ENCODE results near the gene SLC39A11. TPM values are rescaled to one million over a fixed set of nuclear protein-coding genes. Genes with fewer than 3 reads are reported as not detected.

The SLC39A11 gene
- total and polyA plus RNA-seq, 2 donors, result 9.4 to 23.8 TPM

DNA sequence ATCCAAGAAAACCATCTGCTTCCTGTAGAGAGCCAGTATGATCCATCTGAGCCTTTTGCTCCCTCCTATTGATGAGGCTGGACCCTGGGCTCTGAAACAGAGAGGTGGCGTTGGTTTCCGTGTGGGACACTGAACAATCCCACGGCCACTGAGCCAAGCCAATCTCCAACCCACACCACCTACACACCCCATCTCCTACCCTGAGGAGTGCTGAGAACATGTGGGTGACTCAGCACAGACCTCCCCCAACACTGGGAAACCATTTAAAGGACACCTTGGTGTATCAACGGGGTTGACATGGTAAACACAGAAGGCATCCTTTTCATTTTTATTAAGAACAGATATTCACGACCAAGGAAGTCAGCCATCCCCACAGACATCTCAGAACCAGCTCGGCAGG, 332.1 kb downstream of the SLC39A11 start:
- H3K4me3 ChIP-seq (ENCODE audit: low read depth, low read length), result no peak overlapping the region
- 93% methylated on average over 6 of the region's 6 CpGs for WGBS
- no peak overlapping the region for H3K27ac ChIP-seq (ENCODE audit: low read depth)

DNA sequence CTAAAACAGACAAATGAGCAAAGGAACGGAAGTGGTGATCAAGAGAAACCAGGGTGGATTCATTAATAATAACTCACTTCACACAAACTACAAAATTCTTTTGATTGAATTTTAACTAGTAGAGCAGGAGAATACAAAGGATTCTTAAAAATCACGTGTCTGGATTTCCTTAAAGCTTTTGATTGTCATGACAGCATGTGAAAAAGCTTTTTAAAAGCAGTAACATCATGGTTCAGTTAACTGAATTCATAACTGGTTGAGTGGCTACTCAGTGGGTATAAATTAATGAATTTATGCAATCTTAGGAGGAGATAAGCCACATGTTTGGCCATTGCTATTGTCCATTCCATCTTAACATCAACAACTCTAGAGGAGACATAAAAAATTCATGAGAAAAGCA, 333.2 kb downstream of the SLC39A11 start:
- Histone ChIP-seq H3K4me1 (ENCODE audit: insufficient read depth) (no peaks in the 10 kb centered on the region), H3K27ac (ENCODE audit: low read depth) (no peak overlapping the region), H3K36me3 (ENCODE audit: insufficient read depth) (no peaks in the 10 kb centered on the region), H3K4me3 (ENCODE audit: low read depth, low read length) (no peak overlapping the region)
- 82% methylated on average over 2 of the region's 2 CpGs for WGBS
- DNase-seq (ENCODE audit: extremely low spot score), result no peak

More for the DNA sequence above, 332.1 kb downstream of the SLC39A11 start:
- Histone ChIP-seq H3K4me1 (ENCODE audit: insufficient read depth) (no peaks in the 10 kb centered on the region), H3K36me3 (ENCODE audit: insufficient read depth) (no peaks in the 10 kb centered on the region)
- DNase-seq (ENCODE audit: extremely low spot score), result no peak

DNA sequence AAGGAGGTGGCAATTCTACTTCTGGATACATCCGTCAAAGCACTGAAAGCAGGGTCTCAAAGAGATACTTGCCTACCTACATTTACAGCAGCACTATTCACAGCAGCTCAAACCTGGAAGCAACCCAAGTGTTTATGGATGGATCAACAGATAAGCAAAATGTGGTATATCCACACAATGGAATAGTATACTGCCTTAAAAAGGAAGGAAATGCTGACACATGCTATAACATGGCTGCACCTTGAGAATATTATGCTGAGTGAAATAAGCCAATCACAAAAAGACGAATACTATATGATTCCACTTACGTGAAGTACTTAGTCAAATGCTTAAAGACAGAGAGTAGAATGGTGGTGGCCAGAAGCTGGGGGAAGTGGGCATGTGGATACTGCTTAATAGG, 336.2 kb downstream of the SLC39A11 start:
- 98% methylated on average over 3 of the region's 3 CpGs for WGBS
- no peaks in the 10 kb centered on the region for H3K4me1 ChIP-seq (ENCODE audit: insufficient read depth)

DNA sequence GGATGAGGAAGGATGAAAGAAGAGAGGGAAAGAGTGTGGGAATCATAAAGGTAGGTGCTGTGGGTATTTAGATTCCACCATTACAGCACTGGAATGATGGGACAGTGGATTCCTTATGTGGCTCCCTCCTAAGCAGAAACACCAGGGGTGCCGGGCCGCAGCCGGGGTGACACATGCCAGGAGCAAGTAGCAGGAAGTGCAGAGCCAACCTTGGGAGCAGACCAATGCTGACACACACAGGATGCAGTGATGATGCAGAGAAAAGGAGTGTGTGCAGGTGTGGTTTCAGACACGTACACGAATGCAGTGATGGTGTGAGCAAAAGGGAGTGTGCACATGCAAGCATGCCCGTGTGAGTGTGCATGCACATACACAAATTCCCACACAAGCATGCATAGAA, 338.0 kb downstream of the SLC39A11 start:
- Histone ChIP-seq H3K36me3 (ENCODE audit: insufficient read depth) (no peaks in the 10 kb centered on the region), H3K4me3 (ENCODE audit: low read depth, low read length) (no peak overlapping the region), H3K27ac (ENCODE audit: low read depth) (no peak overlapping the region), H3K4me1 (ENCODE audit: insufficient read depth) (no peaks in the 10 kb centered on the region)
- 85% methylated on average over 6 of the region's 6 CpGs for WGBS
- DNase-seq (ENCODE audit: extremely low spot score), result no peak

More for the DNA sequence above, 336.2 kb downstream of the SLC39A11 start:
- no peak for DNase-seq (ENCODE audit: extremely low spot score)
- Histone ChIP-seq H3K4me3 (ENCODE audit: low read depth, low read length) (no peak overlapping the region), H3K27ac (ENCODE audit: low read depth) (no peak overlapping the region), H3K36me3 (ENCODE audit: insufficient read depth) (no peaks in the 10 kb centered on the region)

DNA sequence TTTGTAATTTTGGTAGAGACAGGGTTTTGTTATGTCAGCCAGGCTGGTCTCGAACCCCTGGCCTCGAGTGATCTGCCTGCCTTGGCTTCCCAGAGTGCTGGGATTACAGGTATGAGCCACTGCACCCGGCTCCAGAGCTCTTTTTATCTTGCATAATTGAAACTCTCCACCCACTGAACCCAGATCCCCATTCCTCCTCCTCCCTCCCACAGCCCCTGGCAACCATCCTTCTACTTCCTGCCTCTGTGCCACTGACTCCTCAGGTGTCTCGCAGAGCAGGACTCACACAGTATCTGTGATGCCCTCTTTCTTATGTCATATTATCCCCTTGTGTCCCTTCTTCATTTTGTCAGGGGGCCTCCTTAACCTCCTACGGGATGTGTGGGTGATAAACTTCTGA, 340.7 kb downstream of the SLC39A11 start:
- no peaks in the 10 kb centered on the region for H3K4me1 ChIP-seq (ENCODE audit: insufficient read depth)
- no peak overlapping the region for H3K27ac ChIP-seq (ENCODE audit: low read depth)
- WGBS, result 71% methylated on average over 5 of the region's 5 CpGs
- no peaks in the 10 kb centered on the region for H3K36me3 ChIP-seq (ENCODE audit: insufficient read depth)
- no peak for DNase-seq (ENCODE audit: extremely low spot score)
- H3K4me3 ChIP-seq (ENCODE audit: low read depth, low read length), result no peak overlapping the region

DNA sequence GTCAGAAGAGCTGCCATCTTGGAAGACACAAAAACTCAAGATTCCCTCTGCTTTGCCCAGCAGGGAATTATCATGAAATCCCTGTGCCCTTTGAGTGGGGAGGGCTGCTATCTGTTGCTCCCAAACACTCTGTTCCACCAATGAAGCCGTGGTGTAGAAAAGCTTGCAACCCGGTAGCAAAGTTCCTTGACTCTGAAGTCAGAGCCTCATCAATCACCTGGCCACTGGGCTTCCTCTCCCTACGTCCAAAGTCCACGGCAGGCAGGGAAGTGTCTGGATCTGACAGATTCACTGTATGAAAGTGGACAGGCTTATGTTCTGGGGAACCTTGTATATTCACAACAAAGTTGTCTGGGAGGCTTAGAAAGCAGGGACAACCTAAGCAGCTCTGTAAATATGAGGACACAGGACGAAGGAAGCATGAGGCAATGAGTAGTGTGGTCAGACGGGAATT, 343.3 kb downstream of the SLC39A11 start:
- no peak for DNase-seq (ENCODE audit: extremely low spot score)
- 86% methylated on average over 6 of the region's 6 CpGs for WGBS
- Histone ChIP-seq H3K4me3 (ENCODE audit: low read depth, low read length) (no peak overlapping the region), H3K27ac (ENCODE audit: low read depth) (no peak overlapping the region), H3K36me3 (ENCODE audit: insufficient read depth) (no peaks in the 10 kb centered on the region), H3K4me1 (ENCODE audit: insufficient read depth) (no peaks in the 10 kb centered on the region)

DNA sequence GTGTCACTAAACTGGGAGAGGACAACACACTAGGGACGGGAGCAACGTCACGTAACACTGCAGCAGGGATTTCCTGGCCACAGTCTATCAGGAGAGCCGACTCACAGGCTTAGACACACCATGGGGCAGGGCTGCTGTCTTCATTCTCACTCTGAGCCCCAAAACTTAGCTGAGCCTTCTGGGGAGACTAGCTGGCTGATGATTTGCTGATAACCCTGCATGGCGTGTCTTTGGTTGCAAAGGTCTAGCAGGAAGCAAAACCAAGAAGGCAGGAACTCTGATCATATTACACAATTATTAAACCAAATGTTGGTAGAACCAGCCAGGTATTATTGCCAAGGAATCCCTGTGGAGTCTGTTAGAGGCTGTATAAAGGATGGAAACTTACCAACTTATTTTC, 345.0 kb downstream of the SLC39A11 start:
- DNase-seq (ENCODE audit: extremely low spot score), result no peak
- Histone ChIP-seq H3K4me1 (ENCODE audit: insufficient read depth) (no peaks in the 10 kb centered on the region), H3K36me3 (ENCODE audit: insufficient read depth) (no peaks in the 10 kb centered on the region), H3K4me3 (ENCODE audit: low read depth, low read length) (no peak overlapping the region), H3K27ac (ENCODE audit: low read depth) (no peak overlapping the region)
- WGBS, result 80% methylated on average over 5 of the region's 5 CpGs

DNA sequence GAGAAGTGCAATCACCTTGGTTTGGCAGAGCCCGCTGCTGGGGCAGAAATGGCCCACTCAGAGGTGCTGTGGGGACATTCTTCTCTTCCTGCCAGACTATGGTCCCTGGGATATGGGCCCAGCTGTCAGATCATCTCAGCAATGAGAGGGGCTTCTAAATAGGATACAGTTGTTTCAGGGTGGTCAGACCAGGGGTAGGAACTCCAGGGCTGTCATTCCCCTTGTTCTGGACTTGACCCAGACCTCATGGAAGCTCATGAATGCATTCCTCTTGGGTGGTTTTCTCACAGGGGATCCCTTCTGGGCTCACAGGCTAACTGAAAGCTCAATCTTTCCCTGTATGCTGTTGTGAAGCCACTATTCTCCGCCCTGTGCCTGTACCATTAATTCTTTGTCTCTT, 347.2 kb downstream of the SLC39A11 start:
- no peak overlapping the region for H3K27ac ChIP-seq (ENCODE audit: low read depth)
- 100% methylated on average over 2 of the region's 2 CpGs for WGBS
- DNase-seq (ENCODE audit: extremely low spot score), result no peak
- no peaks in the 10 kb centered on the region for H3K4me1 ChIP-seq (ENCODE audit: insufficient read depth)
- H3K4me3 ChIP-seq (ENCODE audit: low read depth, low read length), result no peak overlapping the region
- no peaks in the 10 kb centered on the region for H3K36me3 ChIP-seq (ENCODE audit: insufficient read depth)

DNA sequence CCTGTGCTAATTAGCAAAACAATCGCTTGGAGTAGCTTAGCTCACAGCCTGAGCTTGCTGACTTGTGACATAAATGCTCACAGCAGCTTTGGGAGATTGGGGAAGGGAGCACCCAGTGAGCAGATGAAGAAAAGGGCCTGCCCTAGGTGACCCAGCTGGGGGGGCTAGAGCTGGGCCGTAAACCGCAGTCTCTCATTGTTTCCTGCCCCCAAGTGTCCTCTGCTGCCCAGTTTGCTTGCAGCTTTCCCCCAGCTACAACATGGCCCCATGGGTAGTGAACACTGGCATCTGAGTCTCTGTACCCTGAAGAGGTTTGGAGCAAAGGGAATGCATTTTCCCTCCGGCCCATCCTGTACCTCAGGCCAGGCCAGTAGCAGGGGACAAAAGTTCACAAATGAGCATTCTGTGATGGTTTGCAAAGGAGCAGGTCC, 349.4 kb downstream of the SLC39A11 start:
- no peak for DNase-seq (ENCODE audit: extremely low spot score)
- H3K27ac ChIP-seq (ENCODE audit: low read depth), result no peak overlapping the region
- WGBS, result 64% methylated on average over 4 of the region's 4 CpGs
- H3K4me3 ChIP-seq (ENCODE audit: low read depth, low read length), result no peak overlapping the region
- no peaks in the 10 kb centered on the region for H3K4me1 ChIP-seq (ENCODE audit: insufficient read depth)
- no peaks in the 10 kb centered on the region for H3K36me3 ChIP-seq (ENCODE audit: insufficient read depth)

DNA sequence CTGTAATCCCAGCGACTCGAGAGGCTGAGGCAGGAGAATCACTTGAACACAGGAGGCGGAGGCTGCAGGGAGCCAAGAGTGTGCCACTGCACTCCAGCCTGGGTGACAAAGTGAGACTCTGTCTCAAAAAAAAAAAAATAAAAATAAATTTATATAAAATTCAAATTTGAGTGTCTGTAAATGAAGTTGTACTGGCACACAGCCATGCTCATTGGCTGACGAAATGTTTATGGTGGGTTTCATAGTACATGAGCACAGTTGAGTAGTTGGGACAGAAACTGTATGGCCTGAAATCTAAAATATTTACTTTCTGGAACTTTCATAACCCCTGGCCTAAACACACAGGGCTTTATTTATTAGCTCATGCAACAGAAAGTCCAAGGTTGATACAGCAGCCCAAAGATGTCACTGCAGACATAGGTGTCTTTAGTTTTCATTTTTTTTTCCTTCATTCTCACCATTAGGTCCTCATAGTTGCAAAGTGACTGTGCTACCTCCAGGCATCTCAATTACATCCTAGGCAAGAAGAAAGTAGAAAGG, 355.3 kb downstream of the SLC39A11 start:
- WGBS, result 92% methylated on average over 4 of the region's 4 CpGs
- no peak overlapping the region for H3K27ac ChIP-seq (ENCODE audit: low read depth)
- DNase-seq (ENCODE audit: extremely low spot score), result no peak
- H3K4me3 ChIP-seq (ENCODE audit: low read depth, low read length), result no peak overlapping the region
- H3K4me1 ChIP-seq (ENCODE audit: insufficient read depth), result no peaks in the 10 kb centered on the region
- no peaks in the 10 kb centered on the region for H3K36me3 ChIP-seq (ENCODE audit: insufficient read depth)

DNA sequence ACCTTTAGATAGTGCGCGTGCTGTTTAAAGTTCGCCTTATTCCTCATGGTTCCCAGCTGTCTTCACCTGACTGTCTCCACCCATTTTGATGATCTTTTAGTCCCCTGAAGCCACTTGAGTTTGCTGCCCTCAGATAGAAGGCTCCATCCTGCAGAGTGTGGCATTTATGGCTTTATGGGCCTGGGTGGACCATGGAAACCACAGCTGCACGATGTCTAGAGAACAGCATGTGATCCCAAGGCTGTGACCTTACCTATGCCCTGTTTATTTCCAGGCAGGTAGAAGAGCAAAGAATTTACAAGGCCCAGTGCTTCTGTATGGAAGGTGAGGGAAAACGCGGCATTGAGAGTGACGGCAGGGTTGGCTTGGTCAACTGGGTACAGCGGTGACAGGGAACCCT, 356.9 kb downstream of the SLC39A11 start:
- WGBS, result 87% methylated on average over 8 of the region's 8 CpGs
- H3K36me3 ChIP-seq (ENCODE audit: insufficient read depth), result no peaks in the 10 kb centered on the region
- no peaks in the 10 kb centered on the region for H3K4me1 ChIP-seq (ENCODE audit: insufficient read depth)
- no peak overlapping the region for H3K4me3 ChIP-seq (ENCODE audit: low read depth, low read length)
- no peak for DNase-seq (ENCODE audit: extremely low spot score)
- no peak overlapping the region for H3K27ac ChIP-seq (ENCODE audit: low read depth)

DNA sequence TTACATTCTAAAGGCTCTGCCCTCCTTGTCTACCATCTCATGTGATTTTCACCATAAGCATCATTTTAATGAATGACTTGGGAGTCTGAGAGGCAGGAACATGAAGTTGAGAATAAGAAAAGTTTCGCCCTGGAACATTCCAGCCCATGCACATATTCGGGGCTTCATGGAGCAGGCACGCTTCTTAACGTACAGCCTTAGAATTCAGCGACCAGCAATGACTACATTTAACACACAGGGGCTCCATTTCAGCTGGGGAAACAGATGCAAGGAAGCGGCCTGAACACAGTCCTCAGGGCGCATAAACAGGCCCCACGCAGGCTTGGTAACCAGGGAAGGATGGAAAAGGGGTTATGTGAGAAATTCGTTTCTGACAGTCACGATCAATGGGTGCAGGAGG, 357.4 kb downstream of the SLC39A11 start:
- 93% methylated on average over 10 of the region's 10 CpGs for WGBS
- Histone ChIP-seq H3K27ac (ENCODE audit: low read depth) (no peak overlapping the region), H3K36me3 (ENCODE audit: insufficient read depth) (no peaks in the 10 kb centered on the region), H3K4me3 (ENCODE audit: low read depth, low read length) (no peak overlapping the region), H3K4me1 (ENCODE audit: insufficient read depth) (no peaks in the 10 kb centered on the region)
- no peak for DNase-seq (ENCODE audit: extremely low spot score)

DNA sequence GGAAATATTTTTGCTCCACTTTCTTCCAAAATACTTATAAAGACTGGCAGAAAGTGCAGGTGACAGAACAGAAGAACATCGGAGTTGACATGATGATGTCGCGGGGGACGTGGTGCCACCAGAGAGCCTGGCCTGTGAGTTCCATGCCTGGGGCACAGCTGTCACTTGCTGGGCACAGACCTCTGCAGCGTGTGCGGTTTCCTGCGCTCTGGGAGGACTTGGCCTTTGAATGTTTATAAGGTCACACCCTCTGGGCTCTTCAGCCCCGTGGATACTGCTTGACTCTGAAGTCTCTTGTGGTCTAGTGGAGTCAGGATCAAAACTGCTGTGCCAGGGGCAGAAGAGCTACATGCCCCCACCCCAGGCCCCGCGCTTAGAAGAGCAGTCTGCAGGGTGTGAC, 357.9 kb downstream of the SLC39A11 start:
- H3K4me1 ChIP-seq (ENCODE audit: insufficient read depth), result no peaks in the 10 kb centered on the region
- no peak overlapping the region for H3K27ac ChIP-seq (ENCODE audit: low read depth)
- 84% methylated on average over 10 of the region's 10 CpGs for WGBS
- no peak for DNase-seq (ENCODE audit: extremely low spot score)
- H3K36me3 ChIP-seq (ENCODE audit: insufficient read depth), result no peaks in the 10 kb centered on the region
- H3K4me3 ChIP-seq (ENCODE audit: low read depth, low read length), result no peak overlapping the region

DNA sequence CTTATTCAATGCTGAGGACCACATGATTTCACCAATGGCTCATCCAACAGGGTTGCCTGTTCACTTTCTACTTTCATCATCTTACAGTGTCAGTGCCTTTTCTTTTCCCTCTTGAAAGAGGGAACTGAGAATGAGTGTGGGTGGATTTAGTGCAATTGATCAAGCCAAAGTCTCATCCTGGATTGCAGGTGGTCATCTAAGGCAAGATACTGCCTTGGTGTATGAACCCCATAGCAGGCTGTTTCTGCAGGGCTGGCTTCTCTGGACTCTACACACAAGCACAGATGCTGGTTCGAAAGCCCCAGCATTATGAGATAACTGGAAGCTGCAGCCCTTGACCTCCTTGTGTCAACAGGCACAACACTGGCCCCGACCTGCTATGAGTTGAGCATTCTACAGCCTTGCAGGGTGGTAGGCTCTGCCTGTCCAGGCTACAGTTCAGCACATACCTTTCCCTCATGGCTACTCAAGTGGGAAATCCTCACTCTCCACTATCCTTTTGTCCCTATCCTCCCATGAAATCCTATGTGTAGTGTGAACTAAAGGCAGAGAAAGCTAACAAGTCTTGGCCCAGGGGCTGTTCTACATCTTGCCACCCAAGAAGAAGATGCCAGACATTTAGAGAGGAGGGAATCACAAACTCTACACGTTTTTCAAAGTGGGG, 358.7 kb downstream of the SLC39A11 start:
- H3K4me3 ChIP-seq (ENCODE audit: low read depth, low read length), result no peak overlapping the region
- DNase-seq (ENCODE audit: extremely low spot score), result no peak
- H3K36me3 ChIP-seq (ENCODE audit: insufficient read depth), result no peaks in the 10 kb centered on the region
- 67% methylated on average over 3 of the region's 3 CpGs for WGBS
- no peaks in the 10 kb centered on the region for H3K4me1 ChIP-seq (ENCODE audit: insufficient read depth)
- no peak overlapping the region for H3K27ac ChIP-seq (ENCODE audit: low read depth)

Data from urinary bladder (tissue), 4 donors.